Gastrocnemius medialis (tissue), 4 donors: ENCODE measurements around the gene RNF168. TPM values are rescaled to one million over a fixed set of nuclear protein-coding genes. Genes with fewer than 3 reads are reported as not detected.
"Not testable (repeated sequence)": the region's sequence is repeated elsewhere in the genome, so short reads cannot be mapped to it uniquely, and the experiment has no call there.

ENCODE experiments used
- ATAC-seq, 2 donors: fragments of 150-250 bp; one replicate each; pipeline ENCODE4 v1.9.1; 2016
- DNase-seq, 2 donors: peaks; one replicate each; pipeline ENCODE4 v3.0.0-alpha.2; 2019
- H3K27ac ChIP-seq, 4 donors: fragments of 200-600 bp; sonication (generic); 1 replicate in 1 of 4; 2 replicates in 3 of 4; pipeline ENCODE4 v1.5.1; 2016 to 2018; ENCODE audit warnings: mild to moderate bottlenecking in 2 of 4, moderate library complexity in 1 of 4
- H3K27me3 ChIP-seq, 3 donors: fragments of 200-600 bp; sonication (generic) in 2 of 3; 1 replicate in 1 of 3; 2 replicates in 2 of 3; pipeline versions ENCODE4 v1.5.1 to v1.6.0; 2016 to 2019; ENCODE audit warnings: mild to moderate bottlenecking in 1 of 3, moderate library complexity in 1 of 3
- H3K36me3 ChIP-seq, 2 donors: fragments of 200-600 bp; sonication (generic) in 1 of 2; one replicate each; pipeline ENCODE4 v1.5.1; 2017 to 2018
- H3K4me1 ChIP-seq, 2 donors: fragments of 200-600 bp; sonication (generic) in 1 of 2; one replicate each; pipeline ENCODE4 v1.5.1; 2016 to 2017; ENCODE audit warnings: mild to moderate bottlenecking in 2 of 2
- H3K4me3 ChIP-seq, 4 donors: fragments of 200-600 bp; sonication (generic) in 3 of 4; 1 replicate in 1 of 4; 2 replicates in 3 of 4; pipeline ENCODE4 v1.5.1; 2016 to 2019; ENCODE audit warnings: mild to moderate bottlenecking in 2 of 4
- H3K9me3 ChIP-seq, 3 donors: fragments of 200-600 bp; sonication (generic) in 2 of 3; 1 replicate in 1 of 3; 2 replicates in 2 of 3; pipeline ENCODE4 v1.5.1; 2016 to 2019
- CTCF ChIP-seq, 5 experiments: fragments of 450-650 bp in 3 of 5; fragments of 200-600 bp in 2 of 5; sonication (generic) in 2 of 5; IDR thresholded peaks in 4 of 5; conservative IDR thresholded peaks in 1 of 5; 1 replicate in 4 of 5; 2 replicates in 1 of 5; pipeline ENCODE4 v1.5.1; 2016 to 2019; ENCODE audit warnings: antibody characterized with exemption in 5 of 5, mild to moderate bottlenecking in 3 of 5, moderate library complexity in 3 of 5
- POLR2A ChIP-seq, 2 donors: fragments of 450-650 bp; IDR thresholded peaks; one replicate each; pipeline ENCODE4 v1.6.1; 2017; ENCODE audit warnings: antibody characterized with exemption in 2 of 2, mild to moderate bottlenecking in 2 of 2, moderate library complexity in 2 of 2
- in situ Hi-C, 4 donors: fragments of 200-750 bp; cut with MboI; loops; one replicate each; pipeline versions ENCODE4 v1.15.0 to v1.8.0; 2017; ENCODE audit warnings: low sequenced_read_pairs in 4 of 4
- intact Hi-C: fragments of 100-400 bp; cut with DNase I; formaldehyde crosslinking; loops from one replicate; pipeline ENCODE4 v1.15.1; 2023; ENCODE audit warnings: low total_unique reads
- total RNA-seq, 4 donors: library from RNA; depleted of rRNA; stranded (reverse); fragments of >200 nt; gene quantifications; one replicate each; pipeline versions ENCODE4 v1.1.0 to v1.2.3, GENCODE V29; 2016

RNF168 gene
- total RNA-seq = 10 to 100 TPM in 3 of 4 donors, 1 to 10 TPM in 1; 6.5 to 14.6 (median 11.0) TPM

- Histone ChIP-seq H3K4me1 (peaks cover 18 to 22% of the 10 kb centered on the region in 2 donors), H3K4me3 (peak within 1 kb of the TSS; percentile 87 to 92 (median 88)), H3K9me3 (peaks cover 0 to 4% (median 0%) of the 10 kb centered on the region in 3 donors), H3K27ac (peak within 1 kb of the TSS; percentile 91 to 95 (median 93)), H3K27me3 (no peaks in the 10 kb centered on the region), H3K36me3 (peaks cover 0 to 8% of the 10 kb centered on the region in 2 donors)
- peak; percentile 70 to 82 for ATAC-seq
- TF ChIP-seq POLR2A (IDR thresholded peaks at IDR 0.05) = peak; percentile 91 to 93
- TF ChIP-seq CTCF (IDR thresholded peaks at IDR 0.05 in 4 of 5, conservative IDR thresholded peaks at IDR 0.05 in 1 of 5) = no peak
- in situ Hi-C loops = loop anchor here in 1 of 4 donors (25.0 kb wide), 1 partner anchor 416 kb away; the partner anchor contains the start of gene TFRC
- intact Hi-C loops = loop anchor here (1.0 kb wide), 3 partner anchors 72 to 421 kb away; partner anchors contain the start of genes PCYT1A and TFRC
- peak; percentile 89 to 91 for DNase-seq
Observed at GRCh38 chr3:196503196-196504076, at the start of gene RNF168. Gene RNF168 (minus strand): TSS chr3:196503768. CDS start chr3:196503173, 595 bp downstream.

DNA sequence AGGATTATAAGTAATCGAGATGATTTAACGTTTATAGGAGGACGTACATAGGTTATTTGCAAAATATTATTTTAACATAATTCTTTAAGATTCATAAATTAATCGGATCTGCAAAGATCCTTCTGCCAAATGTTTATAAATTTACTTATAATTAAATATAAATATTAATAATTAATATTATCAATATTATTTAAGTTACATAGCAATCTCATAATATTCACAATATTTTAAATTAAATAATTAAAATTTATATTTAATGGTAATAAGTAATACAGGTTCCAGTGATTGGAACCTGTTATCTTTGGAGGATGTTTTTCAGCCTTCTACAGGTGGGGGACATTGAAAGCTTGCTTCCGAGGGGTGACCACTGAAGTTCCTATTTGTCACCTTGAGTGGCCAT is 48.7 kb upstream of the RNF168 start:
- no peak for ATAC-seq
- peak overlapping the region; percentile 75 to 86 (median 81) for H3K27ac ChIP-seq
- DNase-seq = no peak
- intact Hi-C loops = loop anchor here (10.0 kb wide), 1 partner anchor 313 kb away; the partner anchor contains the start of gene SENP5
- peaks cover 0 to 2% of the 10 kb centered on the region in 2 donors for H3K36me3 ChIP-seq
- no peak overlapping the region for H3K4me3 ChIP-seq
- in situ Hi-C loops = loop anchor here in 1 of 4 donors (25.0 kb wide), 1 partner anchor 385 kb away; the partner anchor contains the start of gene NCBP2
- H3K9me3 ChIP-seq = no peaks in the 10 kb centered on the region
- no peaks in the 10 kb centered on the region for H3K27me3 ChIP-seq
- peaks cover 17% of the 10 kb centered on the region in 2 donors for H3K4me1 ChIP-seq
- TF ChIP-seq CTCF (IDR thresholded peaks at IDR 0.05 in 4 of 5, conservative IDR thresholded peaks at IDR 0.05 in 1 of 5) = no peak
- no peak for TF ChIP-seq POLR2A (IDR thresholded peaks at IDR 0.05)

- not testable (repeated sequence) for H3K27me3 ChIP-seq, DNase-seq, H3K9me3 ChIP-seq, H3K27ac ChIP-seq, H3K36me3 ChIP-seq, H3K4me3 ChIP-seq, ATAC-seq
- H3K4me1 ChIP-seq = peaks cover 17% of the 10 kb centered on the region in 2 donors
- in situ Hi-C loops = loop anchor here in 1 of 4 donors (25.0 kb wide), 1 partner anchor 387 kb away; the partner anchor contains the start of gene NCBP2
- intact Hi-C loops = loop anchor here (10.0 kb wide), 1 partner anchor 315 kb away; the partner anchor contains the start of gene SENP5
Observed at GRCh38 chr3:196550172-196550571, 46.6 kb upstream of the RNF168 start.

- in situ Hi-C loops, DNase-seq, H3K27ac ChIP-seq, intact Hi-C loops, H3K9me3 ChIP-seq, H3K27me3 ChIP-seq, H3K4me3 ChIP-seq, ATAC-seq, H3K36me3 ChIP-seq: not testable (repeated sequence)
- peaks cover 14 to 16% of the 10 kb centered on the region in 2 donors for H3K4me1 ChIP-seq
Observed at GRCh38 chr3:196549312-196549711, 45.7 kb upstream of the RNF168 start.

DNA sequence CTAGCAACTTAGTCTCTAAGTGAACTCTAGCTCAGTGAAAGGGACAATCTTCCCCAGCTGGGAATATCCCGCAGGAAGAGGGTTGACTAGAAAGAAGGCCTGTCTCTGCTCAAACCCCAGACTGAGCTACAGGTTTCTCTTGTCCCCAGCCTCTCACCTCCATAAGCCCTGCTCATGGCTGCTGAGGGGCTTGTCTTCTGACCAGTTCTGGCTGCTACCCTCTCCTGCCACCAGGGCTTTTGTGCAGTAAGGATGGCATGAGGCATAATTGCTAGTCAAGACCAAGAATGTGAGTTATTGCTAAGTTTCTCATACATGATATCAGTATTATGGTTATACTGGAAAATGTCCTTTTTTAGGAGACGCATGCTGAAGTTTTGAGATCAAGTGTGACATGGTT is 43.5 kb upstream of the RNF168 start:
- Histone ChIP-seq H3K27ac (no peak overlapping the region), H3K4me3 (no peak overlapping the region), H3K27me3 (no peaks in the 10 kb centered on the region), H3K4me1 (no peaks in the 10 kb centered on the region), H3K36me3 (no peaks in the 10 kb centered on the region), H3K9me3 (no peaks in the 10 kb centered on the region)
- TF ChIP-seq POLR2A (IDR thresholded peaks at IDR 0.05) = no peak
- TF ChIP-seq CTCF (IDR thresholded peaks at IDR 0.05 in 4 of 5, conservative IDR thresholded peaks at IDR 0.05 in 1 of 5) = no peak
- DNase-seq = no peak
- intact Hi-C loops (no loop called here), in situ Hi-C loops (no loop called here)
- ATAC-seq = no peak
